ENCODE results near the gene ADAMTSL1. TPM values are rescaled to one million over a fixed set of nuclear protein-coding genes. Genes with fewer than 3 reads are reported as not detected.
"Not testable (repeated sequence)": the region's sequence is repeated elsewhere in the genome, so short reads cannot be mapped to it uniquely, and the experiment has no call there.

Gene ADAMTSL1
- total RNA-seq, 1 experiment from 2014 or later = 0.95 TPM

DNA sequence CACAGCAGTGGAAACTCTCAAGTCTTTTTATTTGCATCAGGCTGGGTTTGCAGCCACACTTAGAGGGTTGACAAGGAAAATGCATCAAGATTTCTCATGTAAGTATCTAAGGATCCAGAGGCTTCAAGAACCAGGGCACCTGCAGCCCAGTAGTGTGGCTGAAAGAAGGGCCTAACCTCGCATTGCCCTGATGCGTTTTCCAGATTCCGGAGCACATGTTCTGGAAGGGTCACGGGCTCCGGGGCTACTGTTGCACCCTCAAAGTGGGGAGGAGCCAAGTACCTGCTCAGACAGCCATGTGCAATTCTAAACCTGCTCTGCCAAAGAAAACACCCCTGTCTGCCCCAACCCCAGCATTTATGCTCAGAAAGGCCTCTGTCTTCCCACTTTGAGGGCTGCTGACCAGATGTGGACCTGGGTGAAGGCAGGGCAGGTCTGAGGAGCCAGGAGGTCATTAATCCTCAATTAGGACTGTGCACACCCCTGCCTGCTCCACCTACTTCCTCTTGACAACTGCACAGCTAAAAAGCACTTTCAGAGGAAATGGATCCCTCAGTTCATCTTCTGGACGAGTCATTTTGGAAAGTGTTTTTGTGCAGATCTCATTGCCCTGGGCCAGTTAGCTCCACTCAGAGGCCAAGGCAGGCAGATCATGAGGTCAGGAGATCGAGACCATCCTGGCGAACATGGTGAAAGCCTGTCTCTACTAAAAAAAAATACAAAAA is 448.4 kb downstream of the ADAMTSL1 start:
- Histone ChIP-seq H3K4me1 (replicated peaks) (no peaks in the 10 kb centered on the region), H3K9me3 (replicated peaks) (no peaks in the 10 kb centered on the region), H3K27me3 (replicated peaks) (no peaks in the 10 kb centered on the region), H3K36me3 (no peaks in the 10 kb centered on the region), H3K4me3 (no peak overlapping the region), H3K27ac (no peak overlapping the region)
- no peak for DNase-seq (ENCODE audit: low read depth in 1 of 2, low spot score in 2 of 2)

DNA sequence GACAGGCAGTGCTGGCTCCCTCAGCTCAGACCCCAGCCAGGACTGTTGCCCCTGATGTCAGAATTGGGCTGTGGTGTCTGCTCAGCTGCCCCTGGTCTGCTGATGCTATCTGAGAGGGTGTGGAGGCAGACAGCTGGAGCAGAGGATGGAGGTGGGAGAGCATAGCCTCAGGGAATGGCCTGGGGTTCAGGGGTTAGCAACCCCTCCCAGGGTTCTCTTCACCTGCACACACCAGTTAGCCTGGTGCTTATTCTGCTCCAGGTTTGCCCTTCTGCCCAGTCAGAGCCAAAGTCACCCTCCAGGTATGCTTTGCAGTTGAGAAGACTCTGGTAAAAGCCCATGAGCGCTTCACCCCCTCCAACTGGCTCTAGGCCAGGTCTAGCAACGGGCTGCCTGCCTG is 449.2 kb downstream of the ADAMTSL1 start:
- H3K27ac ChIP-seq = no peak overlapping the region

GRCh38 chr9:18923671-18924430 is 449.9 kb downstream of the ADAMTSL1 start:
- DNase-seq (ENCODE audit: low read depth in 1 of 2, low spot score in 2 of 2) = no peak
- Histone ChIP-seq H3K36me3 (no peaks in the 10 kb centered on the region), H3K4me3 (no peak overlapping the region), H3K4me1 (replicated peaks) (no peaks in the 10 kb centered on the region), H3K9me3 (replicated peaks) (no peaks in the 10 kb centered on the region), H3K27me3 (replicated peaks) (no peaks in the 10 kb centered on the region), H3K27ac (no peak overlapping the region)

More for the DNA sequence above, 449.2 kb downstream of the ADAMTSL1 start:
- Histone ChIP-seq H3K9me3 (replicated peaks) (no peaks in the 10 kb centered on the region), H3K36me3 (no peaks in the 10 kb centered on the region), H3K4me3 (no peak overlapping the region), H3K4me1 (replicated peaks) (no peaks in the 10 kb centered on the region), H3K27me3 (replicated peaks) (no peaks in the 10 kb centered on the region)
- no peak for DNase-seq (ENCODE audit: low read depth in 1 of 2, low spot score in 2 of 2)

DNA sequence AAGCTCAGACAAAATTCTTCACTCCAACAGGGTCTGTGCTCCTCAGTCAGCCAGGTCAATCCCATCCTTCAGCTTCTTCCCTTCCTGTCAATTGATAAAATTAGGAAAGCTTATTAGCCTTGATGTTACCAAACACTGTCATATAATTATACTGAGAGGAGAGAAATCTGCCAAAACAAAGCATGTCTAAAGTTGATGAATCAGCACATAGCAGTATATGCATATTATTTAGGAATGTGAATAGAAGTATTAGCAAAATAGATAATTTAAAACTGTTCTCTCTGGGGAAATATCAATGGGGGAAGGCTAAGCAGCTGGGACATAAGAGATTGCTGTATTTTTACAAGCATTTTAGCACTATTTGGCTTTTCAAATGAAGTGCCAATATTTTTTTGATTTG is 451.9 kb downstream of the ADAMTSL1 start:
- no peaks in the 10 kb centered on the region for H3K9me3 ChIP-seq (replicated peaks)
- H3K4me3 ChIP-seq = no peak overlapping the region
- H3K36me3 ChIP-seq = no peaks in the 10 kb centered on the region
- no peak overlapping the region for H3K27ac ChIP-seq
- H3K4me1 ChIP-seq (replicated peaks) = no peaks in the 10 kb centered on the region
- DNase-seq (ENCODE audit: low read depth in 1 of 2, low spot score in 2 of 2) = no peak
- H3K27me3 ChIP-seq (replicated peaks) = no peaks in the 10 kb centered on the region

- no peaks in the 10 kb centered on the region for H3K27me3 ChIP-seq (replicated peaks)
- no peaks in the 10 kb centered on the region for H3K4me1 ChIP-seq (replicated peaks)
- H3K4me3 ChIP-seq = no peak overlapping the region
- no peaks in the 10 kb centered on the region for H3K9me3 ChIP-seq (replicated peaks)
- no peak for DNase-seq (ENCODE audit: low read depth in 1 of 2, low spot score in 2 of 2)
- no peak overlapping the region for H3K27ac ChIP-seq
- no peaks in the 10 kb centered on the region for H3K36me3 ChIP-seq
Measured at GRCh38 chr9:18926513-18926912, 452.6 kb downstream of the ADAMTSL1 start.

DNA sequence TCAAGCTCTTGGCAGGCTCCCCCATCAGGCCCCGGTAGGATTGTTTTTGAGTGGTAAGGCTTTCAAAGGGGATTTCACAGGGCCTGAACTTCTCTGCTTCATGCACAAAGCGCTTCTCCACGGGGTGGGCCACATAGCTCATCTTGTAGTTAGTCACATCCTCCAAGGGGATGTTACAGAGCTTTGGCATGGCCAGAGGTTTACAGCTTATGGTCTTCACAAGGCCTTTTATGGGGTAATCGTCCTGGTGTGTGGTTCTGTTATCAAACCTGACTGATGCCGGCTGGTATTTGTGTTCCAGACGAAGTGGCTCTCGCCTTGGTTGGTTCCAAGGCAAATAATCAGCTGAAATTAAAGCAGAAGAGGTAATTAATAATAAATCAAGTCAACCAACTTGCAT is 454.8 kb downstream of the ADAMTSL1 start:
- H3K27me3 ChIP-seq (replicated peaks) = no peaks in the 10 kb centered on the region
- H3K4me1 ChIP-seq (replicated peaks) = no peaks in the 10 kb centered on the region
- no peaks in the 10 kb centered on the region for H3K36me3 ChIP-seq
- H3K27ac ChIP-seq = no peak overlapping the region
- H3K9me3 ChIP-seq (replicated peaks) = no peaks in the 10 kb centered on the region
- DNase-seq (ENCODE audit: low read depth in 1 of 2, low spot score in 2 of 2) = no peak
- H3K4me3 ChIP-seq = no peak overlapping the region

DNA sequence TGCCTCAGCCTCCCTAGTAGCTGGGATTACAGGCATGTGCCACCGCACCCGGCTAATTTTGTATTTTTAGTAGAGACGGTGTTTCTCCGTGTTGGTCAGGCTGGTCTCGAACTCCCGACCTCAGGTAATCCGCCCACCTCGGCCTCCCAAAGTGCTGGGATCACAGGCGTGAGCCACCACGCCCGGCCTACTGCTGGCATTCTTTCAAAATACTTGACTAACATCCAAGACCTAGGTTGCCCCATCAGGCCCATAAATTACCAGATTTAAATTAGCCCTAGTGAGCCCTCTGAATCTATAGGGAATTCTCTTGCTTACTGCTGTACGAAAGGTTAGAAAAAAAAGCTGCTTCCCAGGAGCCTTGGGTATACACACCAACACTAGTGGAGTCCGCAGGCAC is 456.7 kb downstream of the ADAMTSL1 start:
- H3K9me3 ChIP-seq (replicated peaks); H3K4me1 ChIP-seq (replicated peaks); H3K4me3 ChIP-seq; H3K36me3 ChIP-seq; DNase-seq (ENCODE audit: low read depth in 1 of 2, low spot score in 2 of 2); H3K27ac ChIP-seq; H3K27me3 ChIP-seq (replicated peaks): not testable (repeated sequence)

GRCh38 chr9:18935541-18935940 is 461.6 kb downstream of the ADAMTSL1 start:
- Histone ChIP-seq H3K4me1 (replicated peaks) (no peaks in the 10 kb centered on the region), H3K9me3 (replicated peaks) (no peaks in the 10 kb centered on the region), H3K4me3 (no peak overlapping the region), H3K27me3 (replicated peaks) (no peaks in the 10 kb centered on the region), H3K36me3 (no peaks in the 10 kb centered on the region), H3K27ac (no peak overlapping the region)
- DNase-seq (ENCODE audit: low read depth in 1 of 2, low spot score in 2 of 2) = no peak

GRCh38 chr9:18936094-18936871 is 462.3 kb downstream of the ADAMTSL1 start:
- Histone ChIP-seq H3K27me3 (replicated peaks) (no peaks in the 10 kb centered on the region), H3K36me3 (no peaks in the 10 kb centered on the region), H3K4me1 (replicated peaks) (no peaks in the 10 kb centered on the region), H3K4me3 (no peak overlapping the region), H3K27ac (no peak overlapping the region), H3K9me3 (replicated peaks) (no peaks in the 10 kb centered on the region)
- no peak for DNase-seq (ENCODE audit: low read depth in 1 of 2, low spot score in 2 of 2)

DNA sequence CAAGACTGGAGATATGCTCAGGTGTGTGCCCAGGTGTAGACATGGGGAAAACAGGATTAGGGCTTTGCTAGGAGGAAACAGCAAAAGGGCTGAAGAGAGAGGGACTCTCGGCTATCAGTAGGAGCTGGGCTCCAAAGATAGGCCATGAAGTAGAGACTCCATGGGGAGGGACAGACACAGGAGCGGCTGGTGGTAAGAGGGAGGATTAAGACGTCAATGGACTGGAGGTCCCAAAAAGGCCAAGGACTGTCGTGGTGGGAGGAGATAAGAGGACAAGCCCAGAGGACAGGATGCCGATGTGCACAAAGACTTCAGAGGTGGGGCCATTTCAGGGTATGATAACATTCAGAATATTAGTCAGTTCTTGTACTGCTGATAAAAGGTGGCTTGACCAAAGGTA is 466.0 kb downstream of the ADAMTSL1 start:
- no peak for DNase-seq (ENCODE audit: low read depth in 1 of 2, low spot score in 2 of 2)
- Histone ChIP-seq H3K27me3 (replicated peaks) (no peaks in the 10 kb centered on the region), H3K36me3 (no peaks in the 10 kb centered on the region), H3K27ac (no peak overlapping the region), H3K9me3 (replicated peaks) (no peaks in the 10 kb centered on the region), H3K4me3 (no peak overlapping the region), H3K4me1 (replicated peaks) (no peaks in the 10 kb centered on the region)

DNA sequence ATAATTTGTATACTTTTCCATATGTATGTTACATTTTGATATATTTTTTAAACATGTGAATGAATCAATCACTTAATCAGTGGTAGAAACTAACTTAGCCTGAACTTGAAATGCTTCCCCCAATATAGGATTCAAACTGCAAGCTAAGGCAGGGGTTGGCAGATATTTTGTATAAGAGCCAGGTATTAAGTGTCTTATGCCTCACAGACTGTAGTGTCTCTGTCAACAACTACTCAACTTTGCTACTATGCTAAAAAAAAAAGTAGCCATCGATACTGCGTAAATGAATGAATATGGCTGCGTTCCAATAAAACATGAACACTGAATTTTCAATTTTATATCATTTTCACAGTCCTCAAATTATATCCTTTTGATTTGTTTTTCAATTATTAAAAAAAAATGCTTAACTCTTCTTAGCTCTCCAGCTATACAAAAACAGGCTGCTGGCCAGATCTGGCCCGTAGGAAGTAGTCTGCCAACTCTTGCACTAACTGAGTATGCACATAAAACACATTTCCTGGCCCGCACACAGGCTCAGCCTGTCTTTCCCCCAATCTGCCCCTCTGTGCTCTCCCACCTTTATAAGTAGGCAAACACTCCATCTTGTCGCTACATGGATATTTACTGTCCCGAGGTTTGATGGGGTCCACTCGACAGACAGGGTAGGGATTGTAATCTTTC is 467.2 kb downstream of the ADAMTSL1 start:
- Histone ChIP-seq H3K36me3 (no peaks in the 10 kb centered on the region), H3K27me3 (replicated peaks) (no peaks in the 10 kb centered on the region)

DNA sequence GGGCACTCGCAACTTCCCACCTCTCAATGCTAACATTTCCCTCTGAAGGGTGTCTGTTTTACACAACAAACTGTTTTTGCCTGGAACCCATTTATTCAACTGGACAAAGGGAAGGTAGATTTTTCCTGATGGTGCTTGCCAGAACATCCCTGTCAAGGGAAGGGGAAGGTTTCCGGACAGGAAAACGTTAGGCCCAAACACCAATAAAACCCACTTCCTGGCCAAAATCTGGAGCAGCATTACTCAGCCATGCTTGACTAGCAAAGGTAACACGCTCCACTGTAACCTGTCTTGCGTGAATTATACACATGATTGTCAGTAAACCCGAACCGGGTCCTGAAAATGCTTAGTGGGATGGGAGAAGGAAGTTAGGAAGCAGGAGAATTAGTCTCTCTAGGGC is 468.8 kb downstream of the ADAMTSL1 start:
- H3K27me3 ChIP-seq (replicated peaks) = no peaks in the 10 kb centered on the region
- no peak overlapping the region for H3K27ac ChIP-seq
- no peak for DNase-seq (ENCODE audit: low read depth in 1 of 2, low spot score in 2 of 2)
- H3K4me1 ChIP-seq (replicated peaks) = no peaks in the 10 kb centered on the region
- no peak overlapping the region for H3K4me3 ChIP-seq
- H3K36me3 ChIP-seq = no peaks in the 10 kb centered on the region
- no peaks in the 10 kb centered on the region for H3K9me3 ChIP-seq (replicated peaks)

More for the DNA sequence above, 467.2 kb downstream of the ADAMTSL1 start:
- DNase-seq (ENCODE audit: low read depth in 1 of 2, low spot score in 2 of 2) = no peak
- no peaks in the 10 kb centered on the region for H3K9me3 ChIP-seq (replicated peaks)
- H3K27ac ChIP-seq = no peak overlapping the region
- H3K4me3 ChIP-seq = no peak overlapping the region
- H3K4me1 ChIP-seq (replicated peaks) = no peaks in the 10 kb centered on the region

DNA sequence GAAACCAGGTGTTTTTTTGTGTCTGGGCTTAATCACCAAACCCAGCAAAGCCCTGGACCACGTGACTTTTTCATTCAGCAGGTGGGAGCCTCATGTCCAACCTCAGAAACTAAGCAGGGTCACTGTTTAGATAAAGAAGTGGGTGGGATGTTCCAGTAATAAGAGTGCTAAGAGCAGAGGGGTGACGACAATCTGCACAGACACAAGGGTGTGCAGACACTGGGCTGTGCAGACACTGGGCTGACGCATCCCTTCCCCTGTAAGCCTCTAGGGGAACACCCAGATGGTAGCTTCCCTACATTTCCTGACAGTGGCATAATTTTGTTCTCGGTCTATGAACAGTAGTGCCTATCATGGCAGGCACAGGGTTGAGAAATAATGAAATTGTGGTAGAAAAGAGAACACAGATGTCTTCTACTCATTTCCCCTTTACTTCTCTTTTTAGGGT is 474.0 kb downstream of the ADAMTSL1 start:
- Histone ChIP-seq H3K9me3 (replicated peaks) (no peaks in the 10 kb centered on the region), H3K4me3 (no peak overlapping the region), H3K27me3 (replicated peaks) (no peaks in the 10 kb centered on the region), H3K4me1 (replicated peaks) (no peaks in the 10 kb centered on the region), H3K36me3 (no peaks in the 10 kb centered on the region), H3K27ac (no peak overlapping the region)
- DNase-seq (ENCODE audit: low read depth in 1 of 2, low spot score in 2 of 2) = no peak

All from SJSA1 (cell line).